ENCODE data around the gene ENOSF1. TPM values are rescaled to one million over a fixed set of nuclear protein-coding genes. Genes with fewer than 3 reads are reported as not detected.
"Not testable (repeated sequence)": the region's sequence is repeated elsewhere in the genome, so short reads cannot be mapped to it uniquely, and the experiment has no call there.

Gene ENOSF1
- total RNA-seq, 1 experiment from 2014 or later = 44.6 TPM

DNA sequence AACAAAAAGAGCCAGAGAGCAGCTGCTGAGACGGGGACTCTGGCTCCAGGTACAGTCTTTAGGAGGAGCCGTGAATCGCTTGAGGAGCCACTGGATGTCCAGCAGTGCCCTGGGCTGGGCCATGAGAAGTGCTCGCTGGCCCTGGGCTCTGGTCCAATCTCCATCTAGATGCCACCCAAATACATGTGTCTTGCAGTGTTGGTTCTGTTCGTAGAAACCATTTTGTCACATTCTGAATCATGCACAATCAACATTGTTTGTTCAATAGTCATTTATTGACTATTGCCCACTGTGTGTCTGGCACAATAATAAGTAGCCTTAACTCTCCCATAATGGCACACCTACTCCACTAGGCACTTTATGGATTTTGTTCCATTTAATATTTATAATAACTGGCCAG, 28.9 kb downstream of the ENOSF1 start:
- no peak for TF ChIP-seq ZBTB43 (CRISPR knock-in tag; IDR thresholded peaks at IDR 0.05)
- no peak for TF ChIP-seq TP53 (CRISPR knock-in tag; IDR thresholded peaks at IDR 0.05)
- no peak for TF ChIP-seq TCF7 (CRISPR knock-in tag; IDR thresholded peaks at IDR 0.05; ENCODE audit: low read depth)
- no peak for TF ChIP-seq JUN (CRISPR knock-in tag; IDR thresholded peaks at IDR 0.05)
- no peak for TF ChIP-seq ETV6 (CRISPR knock-in tag; IDR thresholded peaks at IDR 0.05)
- TF ChIP-seq, protein P1, sequence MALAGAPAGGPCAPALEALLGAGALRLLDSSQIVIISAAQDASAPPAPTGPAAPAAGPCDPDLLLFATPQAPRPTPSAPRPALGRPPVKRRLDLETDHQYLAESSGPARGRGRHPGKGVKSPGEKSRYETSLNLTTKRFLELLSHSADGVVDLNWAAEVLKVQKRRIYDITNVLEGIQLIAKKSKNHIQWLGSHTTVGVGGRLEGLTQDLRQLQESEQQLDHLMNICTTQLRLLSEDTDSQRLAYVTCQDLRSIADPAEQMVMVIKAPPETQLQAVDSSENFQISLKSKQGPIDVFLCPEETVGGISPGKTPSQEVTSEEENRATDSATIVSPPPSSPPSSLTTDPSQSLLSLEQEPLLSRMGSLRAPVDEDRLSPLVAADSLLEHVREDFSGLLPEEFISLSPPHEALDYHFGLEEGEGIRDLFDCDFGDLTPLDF (CRISPR knock-in tag; IDR thresholded peaks at IDR 0.05) = no peak
- no peak for TF ChIP-seq ZNF263 (CRISPR knock-in tag; IDR thresholded peaks at IDR 0.05; ENCODE audit: low read depth)
- TF ChIP-seq ZNF219 (CRISPR knock-in tag; IDR thresholded peaks at IDR 0.05; ENCODE audit: borderline replicate concordance) = no peak
- no peak for TF ChIP-seq PRRX2 (CRISPR knock-in tag; IDR thresholded peaks at IDR 0.05)
- H3K4me1 Mint-ChIP-seq = peaks cover 34% of the 10 kb centered on the region
- peaks cover 32% of the 10 kb centered on the region for H3K36me3 Mint-ChIP-seq
- no peak overlapping the region for H3K27ac Mint-ChIP-seq
- no peaks in the 10 kb centered on the region for H3K27me3 Mint-ChIP-seq (ENCODE audit: low read depth)
- POLR2A ChIA-PET = no interaction called here
- CTCF ChIA-PET = interaction anchor here (1.0 kb wide), 1 partner anchor 29 kb away, joined by 3 read pairs; no protein-coding TSS in a partner anchor
- ATAC-seq = no peak
- H3K4me3 Mint-ChIP-seq = no peak overlapping the region
- no peaks in the 10 kb centered on the region for H3K9me3 Mint-ChIP-seq
- no peak for DNase-seq (ENCODE audit: low spot score)

DNA sequence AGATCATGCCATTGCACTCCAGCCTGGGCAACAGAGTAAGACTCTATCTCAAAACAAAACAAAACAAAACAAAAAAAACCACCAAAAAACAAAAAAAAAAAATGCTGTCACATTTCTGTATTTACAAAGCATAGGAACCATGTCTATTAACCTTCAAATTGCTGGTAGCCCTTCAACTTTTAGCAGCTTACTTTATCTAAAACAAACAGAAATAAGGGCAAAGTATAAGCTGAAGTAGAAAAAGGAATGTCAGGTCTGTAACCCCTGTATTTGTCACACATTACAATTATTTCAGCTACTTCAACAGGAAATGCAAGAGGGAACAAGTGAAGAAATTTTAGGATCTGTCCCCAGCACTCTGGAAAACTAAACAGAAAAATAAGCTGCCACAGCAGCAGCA, 29.6 kb downstream of the ENOSF1 start:
- Mint-ChIP-seq H3K4me1 (peaks cover 28% of the 10 kb centered on the region), H3K27me3 (ENCODE audit: low read depth) (no peaks in the 10 kb centered on the region), H3K9me3 (no peaks in the 10 kb centered on the region), H3K36me3 (peaks cover 31% of the 10 kb centered on the region), H3K4me3 (no peak overlapping the region), H3K27ac (no peak overlapping the region)
- POLR2A ChIA-PET = no interaction called here
- no peak for TF ChIP-seq SMAD3 (CRISPR knock-in tag; IDR thresholded peaks at IDR 0.05; ENCODE audit: borderline replicate concordance)
- no peak for TF ChIP-seq SMAD4 (CRISPR knock-in tag; IDR thresholded peaks at IDR 0.05)
- TF ChIP-seq ESRRA (CRISPR knock-in tag; IDR thresholded peaks at IDR 0.05; ENCODE audit: borderline replicate concordance) = no peak
- no peak for TF ChIP-seq HMGA2 (CRISPR knock-in tag; IDR thresholded peaks at IDR 0.05)
- no peak for TF ChIP-seq E2F5 (CRISPR knock-in tag; IDR thresholded peaks at IDR 0.05)
- no peak for TF ChIP-seq FOXK1 (CRISPR knock-in tag; IDR thresholded peaks at IDR 0.05)
- TF ChIP-seq NR3C1 (CRISPR knock-in tag; conservative IDR thresholded peaks at IDR 0.05; ENCODE audit: low read depth) = no peak
- TF ChIP-seq ZNF263 (CRISPR knock-in tag; IDR thresholded peaks at IDR 0.05; ENCODE audit: low read depth) = no peak
- no peak for TF ChIP-seq ZNF317 (CRISPR knock-in tag; IDR thresholded peaks at IDR 0.05; ENCODE audit: borderline replicate concordance, low read depth)
- TF ChIP-seq ETV6 (CRISPR knock-in tag; IDR thresholded peaks at IDR 0.05) = no peak
- no peak for TF ChIP-seq ZNF396 (CRISPR knock-in tag; IDR thresholded peaks at IDR 0.05; ENCODE audit: borderline replicate concordance)
- TF ChIP-seq JAZF1 (CRISPR knock-in tag; IDR thresholded peaks at IDR 0.05) = no peak
- TF ChIP-seq ZBTB43 (CRISPR knock-in tag; IDR thresholded peaks at IDR 0.05) = no peak
- TF ChIP-seq ZNF512 (CRISPR knock-in tag; IDR thresholded peaks at IDR 0.05; ENCODE audit: borderline replicate concordance) = no peak
- TF ChIP-seq, protein P2, sequence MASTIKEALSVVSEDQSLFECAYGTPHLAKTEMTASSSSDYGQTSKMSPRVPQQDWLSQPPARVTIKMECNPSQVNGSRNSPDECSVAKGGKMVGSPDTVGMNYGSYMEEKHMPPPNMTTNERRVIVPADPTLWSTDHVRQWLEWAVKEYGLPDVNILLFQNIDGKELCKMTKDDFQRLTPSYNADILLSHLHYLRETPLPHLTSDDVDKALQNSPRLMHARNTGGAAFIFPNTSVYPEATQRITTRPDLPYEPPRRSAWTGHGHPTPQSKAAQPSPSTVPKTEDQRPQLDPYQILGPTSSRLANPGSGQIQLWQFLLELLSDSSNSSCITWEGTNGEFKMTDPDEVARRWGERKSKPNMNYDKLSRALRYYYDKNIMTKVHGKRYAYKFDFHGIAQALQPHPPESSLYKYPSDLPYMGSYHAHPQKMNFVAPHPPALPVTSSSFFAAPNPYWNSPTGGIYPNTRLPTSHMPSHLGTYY (CRISPR knock-in tag; IDR thresholded peaks at IDR 0.05) = no peak
- TF ChIP-seq, protein P3, sequence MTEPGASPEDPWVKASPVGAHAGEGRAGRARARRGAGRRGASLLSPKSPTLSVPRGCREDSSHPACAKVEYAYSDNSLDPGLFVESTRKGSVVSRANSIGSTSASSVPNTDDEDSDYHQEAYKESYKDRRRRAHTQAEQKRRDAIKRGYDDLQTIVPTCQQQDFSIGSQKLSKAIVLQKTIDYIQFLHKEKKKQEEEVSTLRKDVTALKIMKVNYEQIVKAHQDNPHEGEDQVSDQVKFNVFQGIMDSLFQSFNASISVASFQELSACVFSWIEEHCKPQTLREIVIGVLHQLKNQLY (CRISPR knock-in tag; IDR thresholded peaks at IDR 0.05) = no peak
- no peak for ATAC-seq
- CTCF ChIA-PET = interaction anchor here (1.0 kb wide), 1 partner anchor 30 kb away, joined by 3 read pairs; no protein-coding TSS in a partner anchor
- no peak for DNase-seq (ENCODE audit: low spot score)

DNA sequence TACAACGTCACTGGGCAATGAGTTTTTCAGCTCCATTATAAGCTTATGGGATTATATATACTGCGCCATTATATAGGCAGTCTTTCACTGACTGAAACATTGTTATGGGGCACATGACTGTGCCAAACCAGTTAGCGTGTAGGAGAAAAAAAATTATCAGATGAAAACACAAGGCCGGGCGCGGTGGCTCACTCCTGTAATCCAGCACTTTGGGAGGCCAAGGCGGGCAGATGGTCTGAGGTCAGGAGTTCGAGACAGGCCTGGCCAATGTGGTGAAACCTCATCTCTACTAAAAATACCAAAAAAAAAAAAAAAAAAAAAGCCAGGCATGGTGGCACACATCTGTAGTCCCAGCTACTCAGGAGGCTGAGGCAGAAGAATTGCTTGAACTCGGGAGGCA, 30.0 kb downstream of the ENOSF1 start:
- H3K27ac Mint-ChIP-seq; H3K27me3 Mint-ChIP-seq (ENCODE audit: low read depth); POLR2A ChIA-PET; H3K4me3 Mint-ChIP-seq; H3K9me3 Mint-ChIP-seq; DNase-seq (ENCODE audit: low spot score); ATAC-seq: not testable (repeated sequence)
- CTCF ChIA-PET = interaction anchor here (1.0 to 1.3 kb wide), 2 partner anchors 30 kb away, joined by 3 to 4 read pairs; partner anchors contain the start of gene ENOSF1
- H3K4me1 Mint-ChIP-seq = peaks cover 24% of the 10 kb centered on the region
- H3K36me3 Mint-ChIP-seq = peaks cover 34% of the 10 kb centered on the region

Measured in WTC11 (cell line).